ENCODE data around the gene SFXN5. TPM values are rescaled to one million over a fixed set of nuclear protein-coding genes. Genes with fewer than 3 reads are reported as not detected.

SFXN5 gene, protein sequence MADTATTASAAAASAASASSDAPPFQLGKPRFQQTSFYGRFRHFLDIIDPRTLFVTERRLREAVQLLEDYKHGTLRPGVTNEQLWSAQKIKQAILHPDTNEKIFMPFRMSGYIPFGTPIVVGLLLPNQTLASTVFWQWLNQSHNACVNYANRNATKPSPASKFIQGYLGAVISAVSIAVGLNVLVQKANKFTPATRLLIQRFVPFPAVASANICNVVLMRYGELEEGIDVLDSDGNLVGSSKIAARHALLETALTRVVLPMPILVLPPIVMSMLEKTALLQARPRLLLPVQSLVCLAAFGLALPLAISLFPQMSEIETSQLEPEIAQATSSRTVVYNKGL
- total RNA-seq (2021; fragmentation: NEBNext Ultra II Directional; extraction: Animal tissue kit (Norgen Biotek cat#: 25700)) (29.3 and 29.4 TPM in 2 replicates), polyA plus RNA-seq (2011; rRNA removed) (33.1 and 45.9 TPM in 2 replicates), polyA minus RNA-seq (2011; rRNA and poly(A)+ RNA removed) (53.5 and 60.7 TPM in 2 replicates)
- 27.8 TPM for polyA plus RNA-seq (2011; cell fraction: cytosol; rRNA removed)
- 87.1 TPM for polyA plus RNA-seq (2011; cell fraction: nucleus; rRNA removed)
- 20.0 to 23.2 TPM (median 21.2 TPM) in 4 replicates for polyA plus RNA-seq (2012, experiment 1 of 2)
- polyA plus RNA-seq (2012, experiment 2 of 2): 19.3 TPM
- 18.7 TPM for polyA plus RNA-seq (2013, experiment 1 of 2)
- polyA plus RNA-seq (2013, experiment 2 of 2): 20.6 TPM
- polyA minus RNA-seq (2011; cell fraction: cytosol; rRNA and poly(A)+ RNA removed): 20.0 TPM
- polyA minus RNA-seq (2011; cell fraction: nucleus; rRNA and poly(A)+ RNA removed): 39.1 TPM
- long read RNA-seq, experiment 1, partial matches to known transcripts: 1 of 8 reads
- long read RNA-seq, experiment 1, other reads (novel, unspliced or antisense): 6 of 8 reads
- long read RNA-seq, experiment 2, full-length matches to known transcripts: 2 of 10 reads
- long read RNA-seq, experiment 2, partial matches to known transcripts: 2 of 10 reads
- long read RNA-seq, experiment 2, other reads (novel, unspliced or antisense): 6 of 10 reads

DNA sequence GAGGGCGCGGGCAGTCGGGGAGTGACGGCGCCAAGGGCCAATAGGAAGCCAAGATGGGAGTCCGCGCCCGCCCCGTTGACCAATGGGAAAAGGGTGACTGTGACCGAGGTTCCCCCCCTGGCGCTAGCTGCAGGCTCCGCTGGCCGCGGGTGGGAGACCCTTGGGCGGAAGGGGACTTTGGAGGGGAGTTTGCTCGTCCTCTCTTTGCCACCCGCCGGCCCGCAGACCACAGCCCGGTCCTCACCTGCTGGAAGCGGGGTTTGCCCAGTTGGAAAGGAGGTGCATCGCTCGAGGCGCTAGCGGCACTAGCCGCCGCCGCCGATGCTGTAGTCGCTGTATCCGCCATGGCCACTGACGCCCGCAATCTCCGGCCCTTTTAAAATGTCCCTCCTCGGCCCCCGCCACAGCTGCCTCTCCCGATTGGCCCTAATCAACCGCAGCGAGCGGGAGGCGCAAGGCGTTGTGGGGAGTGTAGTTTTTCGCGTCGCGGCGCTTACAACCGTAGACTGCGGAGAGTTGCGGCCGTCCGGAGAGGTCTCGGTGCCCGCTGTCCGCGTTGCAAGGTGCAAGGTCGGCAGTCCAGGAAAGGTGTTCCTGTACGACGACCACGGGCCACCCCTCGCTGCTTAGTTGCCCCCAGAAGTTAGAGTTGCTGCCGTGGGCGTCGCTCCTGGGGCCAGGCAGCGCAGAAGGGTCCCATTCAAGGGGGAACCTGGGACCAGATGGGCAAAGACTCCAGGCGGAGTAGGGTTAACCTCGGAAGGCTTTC, at the start of gene SFXN5:
SFXN5 (minus strand) TSS at position 353 of the 769 bp plus-strand sequence; CDS start at position 346, 7 bp downstream.
- Histone ChIP-seq H3K79me2 (ENCODE audit: control insufficient read depth in 1 of 2, insufficient read depth in 2 of 2, low read length in 2 of 2) (peaks cover 4 to 37% of the 10 kb centered on the region in 2 experiments; a peak in 3 of 4 replicates), H3K36me3 (ENCODE audit: control insufficient read depth in 2 of 4, insufficient read depth in 4 of 4, low read length in 3 of 4) (no peaks in the 10 kb centered on the region; a peak in 1 of 8 replicates), H4K91ac (replicated peaks; ENCODE audit: insufficient read length, low read length) (peak within 1 kb of the TSS; percentile 92), H2BK15ac (ENCODE audit: low read length) (0 out of 2 replicates have a peak within 1 kb of the TSS, but pooled peaks have one; percentile 61), H3K23me2 (ENCODE audit: low read depth, low read length) (peaks cover 14% of the 10 kb centered on the region; the same call in 1 of the 2 replicates), H2BK12ac (ENCODE audit: low read depth, low read length) (peak within 1 kb of the TSS; percentile 84; the same call in 1 of the 2 replicates), H3K23ac (ENCODE audit: insufficient read length) (no peak within 1 kb of the TSS), H3K4me2 (ENCODE audit: insufficient read depth in 1 of 2, low read depth in 2 of 2, low read length in 2 of 2) (peak within 1 kb of the TSS; percentile 85 to 97), H4K20me1 (replicated peaks in 1 of 2; ENCODE audit: control insufficient read depth in 1 of 2, insufficient read depth in 2 of 2, low read length in 2 of 2) (peaks cover 3 to 14% of the 10 kb centered on the region in 2 experiments), H3K9me3 (ENCODE audit: insufficient read depth in 2 of 2, low read depth in 1 of 2, low read length in 1 of 2) (no peaks in the 10 kb centered on the region), H3K4ac (replicated peaks; ENCODE audit: insufficient read length, low read depth, low read length) (peak within 1 kb of the TSS; percentile 1), H2BK20ac (ENCODE audit: low read length) (peak within 1 kb of the TSS; percentile 93; the same call in 1 of the 2 replicates), H2BK5ac (ENCODE audit: low read depth, low read length) (peak within 1 kb of the TSS; percentile 79), H3K4me3 (ENCODE audit: extremely low read depth in 1 of 4, insufficient read depth in 2 of 4, low read depth in 3 of 4, low read length in 4 of 4) (peak within 1 kb of the TSS; percentile 63 to 86 (median 76)), H2BK120ac (replicated peaks; ENCODE audit: low read depth, low read length) (no peak within 1 kb of the TSS), H3K27me3 (replicated peaks in 1 of 4; ENCODE audit: control insufficient read depth in 3 of 4, extremely low read depth in 1 of 4, insufficient read depth in 3 of 4, low read length in 3 of 4) (peaks cover 0 to 4% (median 0%) of the 10 kb centered on the region in 4 experiments; a peak in 4 of 7 replicates), H3K9ac (replicated peaks in 1 of 4; ENCODE audit: extremely low read depth in 1 of 4, low read depth in 3 of 4, low read length in 3 of 4) (peak within 1 kb of the TSS; percentile 75 to 88 (median 80)), H3K18ac (ENCODE audit: extremely low read depth, low read length) (peak within 1 kb of the TSS; percentile 88), H2AFZ (ENCODE audit: low read length) (peak within 1 kb of the TSS; percentile 79; the same call in 1 of the 2 replicates), H4K5ac (ENCODE audit: insufficient read length, low read depth, low read length) (peak within 1 kb of the TSS; percentile 93), H4K8ac (ENCODE audit: extremely low read depth, insufficient read depth, low read length) (peak within 1 kb of the TSS; percentile 92), H3K79me1 (ENCODE audit: low read depth, low read length) (peaks cover 14% of the 10 kb centered on the region; the same call in 1 of the 2 replicates), H2AK5ac (ENCODE audit: low read depth, low read length) (no peak within 1 kb of the TSS), H3K27ac (ENCODE audit: low read depth, low read length) (peak within 1 kb of the TSS; percentile 89; the same call in 1 of the 2 replicates), H3K4me1 (replicated peaks in 1 of 4; ENCODE audit: control insufficient read depth in 3 of 4, insufficient read depth in 4 of 4, low read length in 3 of 4) (peaks cover 4 to 15% (median 7%) of the 10 kb centered on the region in 4 experiments; a peak in 6 of 7 replicates), H3K14ac (ENCODE audit: insufficient read length) (no peak within 1 kb of the TSS), H3K56ac (replicated peaks; ENCODE audit: insufficient read length, low read depth, low read length) (peak within 1 kb of the TSS; percentile 94)
- FAIRE-seq (no peak), DNase-seq (ENCODE audit: low read depth in 1 of 2, low spot score in 2 of 2) (peak; percentile 82 to 100)
- 2% methylated on average over 67 of the region's 67 CpGs; no CpG with 5 or more reads in 1 of the 2 experiments for whole genome bisulfite sequencing, 2 experiments (ENCODE audit: extremely low coverage in 1 of 2, insufficient coverage in 1 of 2, insufficient read length in 1 of 2, insufficient replicate concordance in 2 of 2, low coverage in 1 of 2, low lambda C conversion rate in 2 of 2, missing lambda C conversion rate in 1 of 2)
- ChIA-PET POLR2A (ENCODE audit: partially characterized antibody) (interaction anchor here (0.8 to 1.5 kb wide), 14 partner anchors 9 to 178 kb away, joined by 3 to 8 read pairs (median 3); partner anchors contain the start of gene NOTO), CTCF (ENCODE audit: partially characterized antibody) (interaction anchor here (0.7 to 1.3 kb wide), 5 partner anchors 11 to 109 kb away, joined by 3 to 4 read pairs (median 3); no protein-coding TSS in a partner anchor)
- TF ChIP-seq, protein P1, sequence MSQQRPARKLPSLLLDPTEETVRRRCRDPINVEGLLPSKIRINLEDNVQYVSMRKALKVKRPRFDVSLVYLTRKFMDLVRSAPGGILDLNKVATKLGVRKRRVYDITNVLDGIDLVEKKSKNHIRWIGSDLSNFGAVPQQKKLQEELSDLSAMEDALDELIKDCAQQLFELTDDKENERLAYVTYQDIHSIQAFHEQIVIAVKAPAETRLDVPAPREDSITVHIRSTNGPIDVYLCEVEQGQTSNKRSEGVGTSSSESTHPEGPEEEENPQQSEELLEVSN (IDR thresholded peaks at IDR 0.05): peak; percentile 14; the same call in 1 of the 2 replicates
- peak; percentile 56 for TF ChIP-seq TAF7 (optimal IDR thresholded peaks at IDR 0.05; ENCODE audit: borderline replicate concordance, low read depth, low read length)
- TF ChIP-seq PHF8 (conservative IDR thresholded peaks at IDR 0.05; ENCODE audit: low read depth, low read length): peak; percentile 92
- no peak for TF ChIP-seq HDAC6 (IDR thresholded peaks at IDR 0.05; ENCODE audit: low read depth, low read length)
